Neuron (in vitro differentiated cells): Measurements from ENCODE around the gene HSPG2.
"Not testable (repeated sequence)": the region's sequence is repeated elsewhere in the genome, so short reads cannot be mapped to it uniquely, and the experiment has no call there.

ENCODE experiments used
- H2AFZ ChIP-seq: one replicate; pipeline ENCODE4 v1.6.1; 2013; ENCODE audit warnings: low read depth, mild to moderate bottlenecking, inconsistent platforms, low read length, moderate library complexity
- H3K27me3 ChIP-seq: one replicate; pipeline ENCODE4 v1.6.1; 2013; ENCODE audit warnings: low read length; ENCODE audit not compliant: insufficient read depth
- H3K36me3 ChIP-seq: one replicate; pipeline ENCODE4 v1.6.1; 2013; ENCODE audit warnings: low read length; ENCODE audit not compliant: insufficient read depth
- H3K4me1 ChIP-seq: one replicate; pipeline ENCODE4 v1.6.1; 2013; ENCODE audit warnings: low read length; ENCODE audit not compliant: insufficient read depth
- H3K4me3 ChIP-seq: 2 replicates; pipeline ENCODE4 v1.5.1; 2013; ENCODE audit warnings: mild to moderate bottlenecking, low read length, moderate library complexity
- H3K9me3 ChIP-seq: one replicate; pipeline ENCODE4 v1.6.1; 2013; ENCODE audit warnings: low read length

Gene HSPG2

DNA sequence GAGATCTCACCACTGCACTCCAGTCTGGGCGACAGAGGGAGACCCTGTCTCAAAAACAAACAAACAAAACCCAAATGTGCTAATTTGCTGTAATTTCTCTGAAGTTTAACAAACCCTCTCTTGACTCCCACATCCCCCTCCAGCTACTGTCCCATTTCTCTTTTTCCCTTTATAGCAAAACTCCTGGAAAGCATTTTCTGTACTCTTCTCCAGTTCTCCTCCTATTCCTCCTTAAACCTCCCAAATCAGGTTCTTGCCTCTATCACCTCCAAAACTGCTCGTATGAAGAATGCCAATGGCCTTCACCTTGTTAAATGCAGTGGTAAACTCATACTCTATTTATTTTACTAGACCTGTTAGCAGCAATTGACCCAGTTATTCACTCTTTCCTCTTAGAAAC is 150.5 kb downstream of the HSPG2 start:
- Histone ChIP-seq H3K27me3 (no peaks in the 10 kb centered on the region), H3K4me1 (no peaks in the 10 kb centered on the region), H2AFZ (no peak overlapping the region), H3K36me3 (no peaks in the 10 kb centered on the region), H3K4me3 (no peak overlapping the region), H3K9me3 (no peaks in the 10 kb centered on the region)

DNA sequence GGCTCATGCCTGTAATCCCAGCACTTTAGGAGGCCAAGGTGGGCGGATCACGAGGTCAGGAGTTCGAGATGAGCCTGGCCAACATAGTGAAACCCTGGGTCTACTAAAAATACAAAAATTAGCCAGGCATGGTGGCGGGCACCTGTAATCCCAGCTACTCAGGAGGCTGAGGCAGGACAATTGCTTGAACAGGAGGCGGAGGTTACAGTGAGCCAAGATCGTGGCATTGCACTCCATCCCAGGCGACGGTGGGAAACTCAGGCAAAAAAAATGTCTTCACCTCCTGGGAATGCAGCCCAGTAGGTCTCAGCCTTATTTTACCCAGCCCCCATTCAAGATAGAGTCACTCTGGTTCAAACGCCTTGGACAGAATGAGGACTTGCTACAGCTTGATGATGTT is 151.3 kb downstream of the HSPG2 start:
- not testable (repeated sequence) for H3K9me3 ChIP-seq, H2AFZ ChIP-seq, H3K4me3 ChIP-seq, H3K36me3 ChIP-seq, H3K27me3 ChIP-seq, H3K4me1 ChIP-seq

DNA sequence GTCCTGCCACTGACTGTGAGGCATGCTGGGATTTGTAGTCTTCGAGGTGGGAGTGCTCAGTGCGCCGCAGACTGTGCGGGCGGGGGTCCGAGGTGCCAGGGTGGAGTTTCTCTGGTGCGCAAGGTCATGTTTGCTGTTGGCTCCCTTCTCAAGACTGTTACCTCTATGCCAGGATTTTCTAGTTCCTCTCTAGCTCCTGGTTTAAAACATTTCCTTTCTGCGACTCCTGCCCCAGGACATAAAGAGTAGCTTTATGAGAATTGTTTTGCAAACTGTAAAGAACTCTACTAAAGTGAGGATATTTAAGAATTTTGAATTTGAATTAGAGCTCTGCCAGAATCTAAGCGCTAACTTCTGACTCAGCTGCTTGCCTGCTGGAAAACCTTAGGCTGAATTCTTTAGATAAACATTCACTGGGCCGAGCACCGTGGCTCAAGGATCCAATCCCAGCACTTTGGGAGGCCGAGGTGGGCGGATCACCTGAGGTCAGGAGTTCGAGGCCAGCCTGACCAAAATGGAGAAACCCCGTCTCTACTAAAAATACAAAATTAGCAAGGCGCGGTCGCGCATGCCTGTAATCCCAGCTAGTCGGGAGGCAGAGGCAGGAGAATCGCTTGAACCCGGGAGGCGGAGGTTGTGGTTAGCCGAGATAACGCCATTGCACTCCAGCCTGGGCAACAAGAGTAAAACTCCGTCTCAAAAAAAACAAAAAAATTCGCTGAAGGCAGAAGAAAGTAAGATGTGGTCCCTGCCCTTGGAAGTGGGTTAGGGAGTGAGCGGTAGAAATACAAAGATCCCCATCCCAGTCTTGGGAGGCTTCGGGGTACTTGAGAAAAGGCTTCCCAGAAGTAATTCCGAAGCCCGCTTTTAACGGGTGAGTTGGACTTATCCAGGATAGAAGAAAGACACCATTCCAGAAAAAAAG is 153.2 kb downstream of the HSPG2 start:
- Histone ChIP-seq H3K9me3 (no peaks in the 10 kb centered on the region), H3K27me3 (no peaks in the 10 kb centered on the region), H2AFZ (peak overlapping the region; percentile 69), H3K36me3 (no peaks in the 10 kb centered on the region), H3K4me3 (peak overlapping the region; percentile 68), H3K4me1 (peaks cover 4% of the 10 kb centered on the region)

DNA sequence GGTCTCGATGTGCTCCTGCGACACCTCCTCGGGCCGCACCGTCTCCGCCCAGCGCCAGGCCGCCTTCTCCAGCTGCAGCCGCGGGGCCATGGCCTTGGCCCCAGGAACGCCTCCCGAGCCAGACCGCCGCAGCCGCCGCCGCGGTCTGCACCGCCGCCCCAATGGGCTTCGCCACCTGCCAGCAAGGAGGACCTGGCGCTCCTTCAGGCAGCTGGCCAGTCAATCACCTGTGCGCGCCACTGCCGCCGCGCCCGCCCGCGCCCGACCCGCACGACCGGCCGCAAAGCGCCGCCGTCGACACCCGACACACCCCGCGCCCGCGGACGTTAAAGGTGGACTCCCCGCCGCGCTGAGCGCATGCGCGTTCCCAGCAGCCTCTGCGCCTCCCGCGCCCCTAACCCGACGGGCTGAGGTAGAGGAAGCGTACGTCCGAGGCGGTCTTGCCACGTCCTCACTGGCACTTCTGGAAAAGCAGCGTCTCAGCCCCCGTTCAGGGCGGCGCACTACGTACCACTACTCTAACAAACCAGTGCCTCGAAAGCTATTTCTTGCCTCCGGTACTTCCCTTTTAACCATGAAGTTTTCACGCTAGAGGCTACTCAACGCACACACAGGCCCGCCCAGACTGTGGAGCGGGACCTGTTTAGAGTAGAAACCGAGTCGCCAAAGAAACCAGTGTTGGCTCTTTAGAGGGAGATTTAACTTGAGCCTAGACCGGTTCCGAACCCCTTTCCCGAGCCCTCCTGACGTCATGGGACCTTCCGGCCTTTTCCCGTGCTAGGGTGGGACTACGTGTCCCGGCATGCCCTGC is 154.0 kb downstream of the HSPG2 start, which contains the start of gene USP48:
USP48 (minus strand) TSS at position 282 of the 811 bp plus-strand sequence; CDS start at position 90, 192 bp downstream.
- no peaks in the 10 kb centered on the region for H3K9me3 ChIP-seq
- no peaks in the 10 kb centered on the region for H3K27me3 ChIP-seq
- H3K36me3 ChIP-seq = no peaks in the 10 kb centered on the region
- H3K4me3 ChIP-seq = peak within 1 kb of the TSS; percentile 68
- peak within 1 kb of the TSS; percentile 69 for H2AFZ ChIP-seq
- peaks cover 4% of the 10 kb centered on the region for H3K4me1 ChIP-seq

DNA sequence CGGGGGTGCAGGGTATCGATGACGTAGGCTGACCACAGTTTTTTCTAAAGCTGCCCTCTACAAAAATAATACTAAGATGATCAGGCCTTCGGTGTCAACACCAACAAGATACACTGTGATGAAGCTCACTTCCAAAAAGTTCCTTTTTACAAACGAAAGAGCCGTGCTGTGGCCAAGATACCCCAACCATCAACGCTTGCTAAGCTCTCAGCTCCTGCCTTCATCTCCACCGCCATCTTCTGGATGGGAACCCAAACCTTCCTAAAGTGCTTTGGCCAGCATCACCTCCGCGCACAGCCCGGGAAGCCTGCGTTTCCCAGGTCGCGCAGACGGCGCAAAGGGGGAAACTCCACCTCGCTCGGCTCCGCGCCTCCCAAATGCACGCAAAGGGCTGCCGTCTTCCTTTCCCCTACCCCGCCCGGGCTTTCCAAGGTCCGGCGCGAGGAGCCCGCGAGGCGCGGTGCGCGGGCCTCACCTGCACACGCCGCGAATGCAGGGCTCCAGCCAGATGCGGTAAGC is 154.7 kb downstream of the HSPG2 start:
- peak overlapping the region; percentile 69 for H2AFZ ChIP-seq
- H3K9me3 ChIP-seq = peaks cover under 1% of the 10 kb centered on the region
- peak overlapping the region; percentile 68 for H3K4me3 ChIP-seq
- no peaks in the 10 kb centered on the region for H3K27me3 ChIP-seq
- no peaks in the 10 kb centered on the region for H3K36me3 ChIP-seq
- H3K4me1 ChIP-seq = peaks cover 4% of the 10 kb centered on the region

DNA sequence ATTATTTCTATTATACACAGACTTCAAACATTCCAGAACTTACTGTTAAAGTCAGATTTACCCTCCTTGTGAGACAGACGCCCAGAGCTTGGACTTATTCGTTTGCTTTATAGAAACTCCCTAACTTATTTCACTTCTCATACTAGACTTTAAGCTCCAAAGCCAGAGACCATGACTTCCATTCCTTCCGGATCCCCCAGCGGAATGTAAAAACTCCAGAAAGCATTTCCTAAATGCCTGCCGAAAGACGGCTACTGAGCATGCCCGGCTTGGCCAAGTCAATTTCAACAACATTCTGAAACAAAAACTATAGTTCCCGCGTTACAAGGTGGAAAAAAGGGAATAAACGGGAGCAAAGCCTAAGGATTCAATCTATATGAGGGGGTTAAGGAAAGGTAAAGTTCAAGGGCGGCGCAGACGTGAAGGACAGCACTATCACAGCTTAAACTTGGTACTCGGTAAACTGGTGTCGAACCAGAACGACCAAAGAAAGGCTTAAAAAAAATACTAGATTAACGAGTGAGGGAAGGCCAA is 155.2 kb downstream of the HSPG2 start:
- peaks cover 1% of the 10 kb centered on the region for H3K9me3 ChIP-seq
- no peaks in the 10 kb centered on the region for H3K36me3 ChIP-seq
- H3K4me3 ChIP-seq = peak overlapping the region; percentile 68
- H3K4me1 ChIP-seq = peaks cover 4% of the 10 kb centered on the region
- H2AFZ ChIP-seq = peak overlapping the region; percentile 69
- no peaks in the 10 kb centered on the region for H3K27me3 ChIP-seq

DNA sequence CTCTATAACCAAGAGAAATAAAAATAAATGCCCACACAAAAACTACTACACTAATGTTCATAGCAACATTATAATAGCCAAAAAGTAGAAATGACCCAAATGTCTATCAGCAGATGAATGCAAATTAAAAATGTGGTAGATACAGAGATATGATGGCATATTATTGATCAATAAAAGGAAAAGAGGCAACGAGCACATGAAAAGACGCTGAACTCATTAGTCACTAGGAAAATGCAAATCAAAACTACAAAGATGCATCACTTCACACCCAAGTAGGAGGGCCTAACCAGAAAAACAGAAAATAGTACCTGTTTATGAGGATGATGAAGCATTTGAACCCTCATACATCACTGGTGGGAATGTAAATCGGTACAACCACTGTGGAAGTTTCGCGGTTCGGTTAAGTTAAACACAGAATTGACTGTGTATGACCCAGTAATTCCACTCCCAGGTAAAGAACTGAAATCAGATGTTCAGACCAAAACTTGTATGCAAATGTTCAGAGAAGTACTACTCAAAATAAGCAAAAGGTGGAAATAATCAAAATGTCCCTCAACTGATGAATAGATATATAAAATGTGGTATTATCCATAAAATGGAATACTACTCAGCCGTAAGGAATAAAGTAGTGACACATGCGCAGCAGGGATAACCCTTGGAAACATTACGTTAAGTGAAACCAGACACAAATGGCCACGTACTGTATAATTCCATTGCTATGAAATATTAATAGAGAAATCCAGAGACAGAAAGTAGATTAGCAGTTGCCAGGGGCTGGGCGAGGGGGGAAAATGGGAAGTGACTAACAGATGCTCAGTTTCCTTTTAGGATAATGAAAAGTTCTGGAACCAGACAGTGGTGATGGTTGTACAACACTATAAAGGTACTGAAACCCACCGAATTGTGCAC is 157.2 kb downstream of the HSPG2 start:
- Histone ChIP-seq H3K4me3 (no peak overlapping the region), H2AFZ (no peak overlapping the region), H3K27me3 (no peaks in the 10 kb centered on the region), H3K4me1 (peaks cover 4% of the 10 kb centered on the region), H3K9me3 (peaks cover 1% of the 10 kb centered on the region), H3K36me3 (no peaks in the 10 kb centered on the region)

DNA sequence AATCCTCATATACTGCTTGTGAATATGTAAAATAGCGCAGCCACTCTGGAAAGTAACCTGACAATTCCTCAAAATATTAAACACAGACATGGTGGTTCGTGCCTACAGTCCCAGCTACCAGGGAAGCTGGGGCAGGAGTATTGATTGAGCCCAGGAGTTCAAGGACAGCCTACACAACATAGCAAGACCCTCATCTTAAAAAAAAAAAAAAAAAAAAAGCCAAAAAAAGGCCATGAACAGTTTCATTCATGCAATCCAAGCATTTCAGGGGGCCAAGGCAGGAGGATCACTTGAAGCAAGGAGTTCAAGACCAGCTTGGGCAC is 158.7 kb downstream of the HSPG2 start:
- H3K4me3 ChIP-seq = no peak overlapping the region
- peaks cover 1% of the 10 kb centered on the region for H3K9me3 ChIP-seq
- H3K27me3 ChIP-seq = no peaks in the 10 kb centered on the region
- no peaks in the 10 kb centered on the region for H3K36me3 ChIP-seq
- no peak overlapping the region for H2AFZ ChIP-seq
- H3K4me1 ChIP-seq = peaks cover 4% of the 10 kb centered on the region

DNA sequence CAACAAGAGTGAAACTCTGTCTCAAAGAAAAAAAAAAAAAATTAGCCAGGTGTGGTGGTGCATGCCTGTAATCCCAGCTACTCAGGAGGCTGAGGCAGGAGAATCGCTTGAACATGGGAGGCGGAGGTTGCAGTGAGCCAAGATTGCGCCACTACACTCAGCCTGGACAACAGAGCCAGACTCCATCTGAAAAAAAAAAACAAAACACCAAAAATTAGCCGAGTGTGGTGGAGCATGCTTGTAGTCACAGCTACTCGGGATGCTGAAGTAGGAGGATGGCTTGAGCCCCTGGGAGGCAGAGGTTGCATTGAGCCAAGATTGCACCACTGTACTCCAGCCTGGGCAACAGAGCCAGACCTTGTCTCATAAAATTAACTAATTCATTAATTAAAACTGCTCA is 160.2 kb downstream of the HSPG2 start:
- H3K36me3 ChIP-seq, H3K27me3 ChIP-seq, H3K9me3 ChIP-seq, H3K4me1 ChIP-seq, H3K4me3 ChIP-seq, H2AFZ ChIP-seq: not testable (repeated sequence)

DNA sequence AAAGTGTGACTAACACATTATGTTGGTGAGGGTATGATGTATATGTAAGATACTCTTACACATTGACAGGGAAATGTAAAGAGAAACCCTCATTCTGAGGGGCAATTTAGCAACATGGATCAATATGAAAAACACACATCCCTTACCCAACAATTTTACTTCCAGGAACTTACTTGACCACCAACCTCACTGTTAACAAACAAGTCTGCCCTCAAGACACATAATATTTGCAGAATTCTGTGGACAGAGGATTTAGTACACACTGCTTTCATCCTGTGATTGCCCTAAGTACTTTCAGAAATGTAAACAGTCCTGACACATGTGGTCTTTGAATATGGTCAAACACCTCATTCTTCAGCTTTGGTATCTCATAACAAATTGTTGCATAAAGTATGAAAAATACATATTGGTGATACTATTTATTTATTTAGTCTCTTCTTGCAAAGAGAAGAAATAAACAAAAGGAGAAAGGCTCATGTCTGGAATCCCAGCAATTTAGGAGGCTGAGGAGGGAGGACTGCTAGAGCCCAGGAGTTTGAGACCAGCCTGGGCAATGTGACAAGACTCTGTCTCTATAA is 161.0 kb downstream of the HSPG2 start:
- peaks cover 1% of the 10 kb centered on the region for H3K9me3 ChIP-seq
- H3K27me3 ChIP-seq = no peaks in the 10 kb centered on the region
- H3K4me3 ChIP-seq = no peak overlapping the region
- no peaks in the 10 kb centered on the region for H3K36me3 ChIP-seq
- no peak overlapping the region for H2AFZ ChIP-seq
- H3K4me1 ChIP-seq = no peaks in the 10 kb centered on the region

DNA sequence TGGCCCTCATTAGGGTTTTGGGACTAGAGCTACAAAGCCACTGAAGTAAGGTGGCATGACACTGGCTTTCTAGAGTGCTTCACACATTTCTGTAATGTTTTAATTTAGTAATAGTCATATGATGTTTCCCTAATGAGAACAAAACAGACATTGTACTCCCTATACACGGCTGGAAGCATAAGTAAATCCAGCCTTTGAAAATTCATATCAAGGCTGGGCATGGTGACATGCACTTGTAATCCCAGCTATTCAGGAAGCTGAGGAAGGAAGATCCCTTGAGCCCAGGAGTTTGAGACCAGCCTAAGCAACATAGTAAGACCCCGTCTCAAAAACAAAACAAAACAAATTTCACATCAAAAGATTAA is 161.6 kb downstream of the HSPG2 start:
- Histone ChIP-seq H3K36me3 (no peaks in the 10 kb centered on the region), H2AFZ (no peak overlapping the region), H3K9me3 (peaks cover 1% of the 10 kb centered on the region), H3K4me1 (no peaks in the 10 kb centered on the region), H3K27me3 (no peaks in the 10 kb centered on the region), H3K4me3 (no peak overlapping the region)

DNA sequence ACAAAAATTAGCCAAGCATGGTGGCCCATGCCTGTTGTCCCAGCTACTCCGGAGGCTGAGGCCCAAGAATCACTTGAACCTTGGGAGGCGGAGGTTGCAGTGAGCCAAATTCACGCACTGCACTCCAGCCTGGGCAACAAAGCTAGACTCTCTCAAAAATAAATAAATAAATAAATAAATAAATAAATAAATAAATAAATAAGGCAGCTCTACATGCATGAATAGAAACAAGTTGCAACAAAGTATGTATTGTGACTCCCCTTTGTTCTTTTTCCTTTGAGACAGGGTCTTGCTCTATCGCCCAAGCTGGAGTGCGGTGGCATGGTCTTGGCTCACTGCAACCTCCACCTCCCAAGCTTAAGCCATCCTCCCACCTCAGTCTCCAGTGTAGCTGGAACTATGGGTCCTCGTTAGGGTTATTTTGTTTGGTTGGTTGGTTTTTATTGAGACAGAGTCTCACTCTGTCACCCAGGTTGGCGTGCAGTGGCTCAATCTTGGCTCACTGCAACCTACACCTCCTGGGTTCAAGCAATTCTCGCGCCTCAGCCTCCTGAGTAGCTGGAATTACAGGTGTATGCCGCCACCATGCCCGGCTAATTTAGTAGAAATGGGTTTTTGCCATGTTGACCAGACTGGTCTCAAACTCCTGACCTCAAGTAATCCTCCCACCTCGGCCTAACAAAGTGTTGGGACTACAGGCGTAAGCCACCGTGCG is 162.1 kb downstream of the HSPG2 start:
- H2AFZ ChIP-seq = no peak overlapping the region
- H3K9me3 ChIP-seq = peaks cover 1% of the 10 kb centered on the region
- no peak overlapping the region for H3K4me3 ChIP-seq
- no peaks in the 10 kb centered on the region for H3K27me3 ChIP-seq
- H3K36me3 ChIP-seq = no peaks in the 10 kb centered on the region
- no peaks in the 10 kb centered on the region for H3K4me1 ChIP-seq
